ENCODE data around the gene DPP6.

DNA sequence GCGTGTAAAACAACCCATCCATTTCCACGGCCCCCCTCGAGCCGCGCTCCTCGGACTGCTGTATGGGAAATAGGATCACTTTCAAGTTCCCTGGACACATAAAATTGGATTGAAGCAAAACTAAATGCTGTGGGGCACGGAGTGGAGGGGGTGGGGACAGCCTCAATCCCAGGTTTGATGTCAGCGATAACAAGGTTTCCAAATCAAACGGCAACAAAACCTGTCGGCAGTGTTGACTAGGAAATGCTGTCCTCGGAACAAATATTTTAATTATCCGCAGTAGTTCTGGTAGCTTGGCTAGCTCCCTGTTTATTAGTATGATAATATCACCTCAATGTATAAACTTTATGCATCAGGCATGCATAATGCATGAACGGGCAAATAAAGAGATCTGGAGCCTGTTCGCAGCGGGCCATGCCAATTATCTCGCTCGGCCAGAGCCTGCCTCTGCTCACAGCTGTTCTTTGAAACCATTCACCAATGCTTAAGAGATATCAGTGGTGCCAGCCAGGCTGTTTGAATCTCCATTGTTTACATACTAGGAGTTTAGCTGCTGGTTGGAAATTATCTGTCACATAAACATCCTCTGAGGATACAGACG lies 789.6 kb downstream of the DPP6 start:
- TF ChIP-seq, protein P1, sequence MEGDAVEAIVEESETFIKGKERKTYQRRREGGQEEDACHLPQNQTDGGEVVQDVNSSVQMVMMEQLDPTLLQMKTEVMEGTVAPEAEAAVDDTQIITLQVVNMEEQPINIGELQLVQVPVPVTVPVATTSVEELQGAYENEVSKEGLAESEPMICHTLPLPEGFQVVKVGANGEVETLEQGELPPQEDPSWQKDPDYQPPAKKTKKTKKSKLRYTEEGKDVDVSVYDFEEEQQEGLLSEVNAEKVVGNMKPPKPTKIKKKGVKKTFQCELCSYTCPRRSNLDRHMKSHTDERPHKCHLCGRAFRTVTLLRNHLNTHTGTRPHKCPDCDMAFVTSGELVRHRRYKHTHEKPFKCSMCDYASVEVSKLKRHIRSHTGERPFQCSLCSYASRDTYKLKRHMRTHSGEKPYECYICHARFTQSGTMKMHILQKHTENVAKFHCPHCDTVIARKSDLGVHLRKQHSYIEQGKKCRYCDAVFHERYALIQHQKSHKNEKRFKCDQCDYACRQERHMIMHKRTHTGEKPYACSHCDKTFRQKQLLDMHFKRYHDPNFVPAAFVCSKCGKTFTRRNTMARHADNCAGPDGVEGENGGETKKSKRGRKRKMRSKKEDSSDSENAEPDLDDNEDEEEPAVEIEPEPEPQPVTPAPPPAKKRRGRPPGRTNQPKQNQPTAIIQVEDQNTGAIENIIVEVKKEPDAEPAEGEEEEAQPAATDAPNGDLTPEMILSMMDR (conservative IDR thresholded peaks at IDR 0.05; ENCODE audit: low read depth, low read length) = no peak
- no peak for TF ChIP-seq EZH2 (IDR thresholded peaks at IDR 0.05; ENCODE audit: borderline replicate concordance, low read depth, low read length, poor library complexity, severe bottlenecking)

Data from A673 (cell line).